ENCODE data around the gene ELOVL7. TPM values are rescaled to one million over a fixed set of nuclear protein-coding genes. Genes with fewer than 3 reads are reported as not detected.

Gene ELOVL7
- 1 to 10 TPM in 1 of 6 experiments, under 1 TPM in 5; 0.19 to 1.2 (median 0.63) TPM for total RNA-seq
- long read RNA-seq: 0 reads

DNA sequence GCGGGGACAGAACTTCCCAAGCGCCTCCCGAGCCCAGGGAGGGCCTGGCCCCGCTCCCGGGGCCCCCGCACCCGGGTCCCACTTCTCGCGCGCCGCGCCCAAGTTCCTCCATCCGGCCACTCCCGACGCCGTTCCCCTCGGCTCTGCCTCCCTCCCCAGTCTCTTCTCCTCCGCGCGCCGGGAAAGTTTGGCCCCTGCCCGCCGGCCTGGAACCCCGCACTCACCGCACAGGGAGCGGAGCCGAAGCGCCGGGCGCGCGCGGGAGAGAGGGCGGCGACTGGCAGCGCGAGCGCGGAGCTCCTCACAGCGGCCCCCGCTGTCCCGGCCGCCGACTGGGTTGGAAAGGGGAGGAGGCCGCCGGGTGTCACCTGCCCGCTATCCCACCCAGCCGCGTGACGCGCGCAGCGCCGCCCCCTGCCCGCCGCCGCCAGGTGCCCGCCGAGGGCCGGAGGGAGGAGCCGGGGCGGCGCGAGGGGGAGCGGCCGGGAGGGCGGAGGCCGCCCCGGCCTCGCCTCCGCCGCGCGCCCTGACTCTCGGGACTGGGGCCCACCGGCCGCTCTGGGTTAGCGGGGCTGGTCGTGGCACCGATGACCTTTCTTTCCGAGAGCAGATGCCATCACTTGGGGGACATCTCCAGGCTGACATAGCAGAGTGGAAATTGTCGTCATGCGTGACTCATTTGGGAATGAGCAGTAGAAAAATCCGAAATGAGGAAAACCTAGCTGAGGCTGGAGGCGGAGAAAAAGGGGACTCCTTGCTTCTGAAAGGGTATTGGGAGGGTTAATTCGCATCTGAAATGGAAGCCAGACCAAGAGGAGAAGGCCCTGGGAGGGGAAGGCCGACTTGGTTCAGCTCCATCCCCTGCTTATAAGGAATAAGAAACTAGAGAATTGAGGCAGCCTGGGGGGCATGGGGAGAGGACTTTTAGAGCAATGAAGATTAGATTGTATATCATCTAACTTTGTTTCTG is at the start of gene ELOVL7:
TSS of gene ELOVL7 (minus strand) at position 334 of the 970 bp plus-strand sequence. CDS start 56,872 bp downstream, outside the sequence.
- peak; percentile 86 to 98 (median 97) for ATAC-seq
- Histone ChIP-seq H3K36me3 (no peaks in the 10 kb centered on the region), H3K27ac (no peak within 1 kb of the TSS), H3K27me3 (no peaks in the 10 kb centered on the region), H3K4me3 (peak within 1 kb of the TSS; percentile 57 to 71 (median 66)), H3K9me3 (no peaks in the 10 kb centered on the region), H3K4me1 (peaks cover 0 to 8% (median 0%) of the 10 kb centered on the region in 4 donors)
- WGBS (ENCODE audit: insufficient coverage, low coverage, low lambda C conversion rate, missing lambda C conversion rate): 7% methylated on average over 6 of the region's 87 CpGs
- TF ChIP-seq, protein P1, sequence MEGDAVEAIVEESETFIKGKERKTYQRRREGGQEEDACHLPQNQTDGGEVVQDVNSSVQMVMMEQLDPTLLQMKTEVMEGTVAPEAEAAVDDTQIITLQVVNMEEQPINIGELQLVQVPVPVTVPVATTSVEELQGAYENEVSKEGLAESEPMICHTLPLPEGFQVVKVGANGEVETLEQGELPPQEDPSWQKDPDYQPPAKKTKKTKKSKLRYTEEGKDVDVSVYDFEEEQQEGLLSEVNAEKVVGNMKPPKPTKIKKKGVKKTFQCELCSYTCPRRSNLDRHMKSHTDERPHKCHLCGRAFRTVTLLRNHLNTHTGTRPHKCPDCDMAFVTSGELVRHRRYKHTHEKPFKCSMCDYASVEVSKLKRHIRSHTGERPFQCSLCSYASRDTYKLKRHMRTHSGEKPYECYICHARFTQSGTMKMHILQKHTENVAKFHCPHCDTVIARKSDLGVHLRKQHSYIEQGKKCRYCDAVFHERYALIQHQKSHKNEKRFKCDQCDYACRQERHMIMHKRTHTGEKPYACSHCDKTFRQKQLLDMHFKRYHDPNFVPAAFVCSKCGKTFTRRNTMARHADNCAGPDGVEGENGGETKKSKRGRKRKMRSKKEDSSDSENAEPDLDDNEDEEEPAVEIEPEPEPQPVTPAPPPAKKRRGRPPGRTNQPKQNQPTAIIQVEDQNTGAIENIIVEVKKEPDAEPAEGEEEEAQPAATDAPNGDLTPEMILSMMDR (IDR thresholded peaks at IDR 0.05): peak; percentile 3 to 53 (median 33)
- TF ChIP-seq POLR2A (IDR thresholded peaks at IDR 0.05): no peak
- intact Hi-C loops (cut with DNase I): no loop called here
- peak; percentile 63 to 83 (median 80) for DNase-seq

DNA sequence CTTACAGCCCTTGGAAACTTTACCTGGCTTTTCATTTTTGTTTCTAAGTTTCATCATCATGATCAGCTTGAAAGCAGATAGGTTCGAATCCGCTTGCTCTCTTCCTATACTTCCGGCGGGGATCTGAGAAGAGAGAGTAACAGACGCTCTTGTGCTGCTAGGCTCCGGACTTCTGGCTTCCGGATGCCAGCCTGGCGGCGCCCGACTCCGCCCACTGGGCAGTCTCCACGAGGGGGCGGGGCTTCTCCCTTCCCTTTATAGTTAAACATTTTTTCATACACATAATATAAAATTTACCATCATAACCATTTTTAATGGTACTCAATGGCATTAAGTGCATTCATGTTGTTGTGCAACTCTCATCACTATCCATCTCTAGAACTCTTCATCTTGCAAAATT is 49.5 kb upstream of the ELOVL7 start:
- ATAC-seq: no peak
- no peaks in the 10 kb centered on the region for H3K27me3 ChIP-seq
- H3K4me3 ChIP-seq: no peak overlapping the region
- WGBS (ENCODE audit: insufficient coverage, low coverage, low lambda C conversion rate, missing lambda C conversion rate): 98% methylated on average over 9 of the region's 13 CpGs
- intact Hi-C loops (cut with DNase I): no loop called here
- no peaks in the 10 kb centered on the region for H3K9me3 ChIP-seq
- H3K4me1 ChIP-seq: no peaks in the 10 kb centered on the region
- no peak overlapping the region for H3K27ac ChIP-seq
- DNase-seq: no peak
- no peaks in the 10 kb centered on the region for H3K36me3 ChIP-seq
- TF ChIP-seq POLR2A (IDR thresholded peaks at IDR 0.05): no peak
- TF ChIP-seq, protein P1 (IDR thresholded peaks at IDR 0.05): no peak

DNA sequence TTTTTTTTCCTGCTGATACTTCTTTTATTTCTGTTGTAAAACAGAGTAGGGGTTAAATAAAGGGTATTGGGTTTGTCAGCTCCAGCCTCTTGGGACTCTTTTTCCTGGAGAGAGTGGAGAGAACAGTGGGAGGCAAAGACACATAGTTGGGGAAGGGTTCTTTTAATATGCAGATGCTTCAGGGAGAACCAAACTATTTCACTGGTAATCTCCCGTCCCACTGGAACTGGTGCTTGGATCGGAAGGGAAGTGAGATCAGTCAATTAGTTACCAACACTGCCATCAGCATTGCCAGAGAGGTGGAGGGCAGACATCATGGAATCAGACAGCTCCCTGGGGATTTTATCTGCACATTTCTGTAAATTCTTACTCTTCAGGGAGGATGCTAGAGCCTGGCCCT is 47.6 kb upstream of the ELOVL7 start:
- ATAC-seq: no peak
- intact Hi-C loops (cut with DNase I): no loop called here
- Histone ChIP-seq H3K27me3 (no peaks in the 10 kb centered on the region), H3K36me3 (no peaks in the 10 kb centered on the region), H3K4me3 (no peak overlapping the region), H3K4me1 (no peaks in the 10 kb centered on the region), H3K9me3 (no peaks in the 10 kb centered on the region), H3K27ac (no peak overlapping the region)
- TF ChIP-seq, protein P1 (IDR thresholded peaks at IDR 0.05): no peak
- TF ChIP-seq POLR2A (IDR thresholded peaks at IDR 0.05): no peak
- DNase-seq: no peak
- whole genome bisulfite sequencing (ENCODE audit: insufficient coverage, low coverage, low lambda C conversion rate, missing lambda C conversion rate): 80% methylated on average over 1 of the region's 2 CpGs

DNA sequence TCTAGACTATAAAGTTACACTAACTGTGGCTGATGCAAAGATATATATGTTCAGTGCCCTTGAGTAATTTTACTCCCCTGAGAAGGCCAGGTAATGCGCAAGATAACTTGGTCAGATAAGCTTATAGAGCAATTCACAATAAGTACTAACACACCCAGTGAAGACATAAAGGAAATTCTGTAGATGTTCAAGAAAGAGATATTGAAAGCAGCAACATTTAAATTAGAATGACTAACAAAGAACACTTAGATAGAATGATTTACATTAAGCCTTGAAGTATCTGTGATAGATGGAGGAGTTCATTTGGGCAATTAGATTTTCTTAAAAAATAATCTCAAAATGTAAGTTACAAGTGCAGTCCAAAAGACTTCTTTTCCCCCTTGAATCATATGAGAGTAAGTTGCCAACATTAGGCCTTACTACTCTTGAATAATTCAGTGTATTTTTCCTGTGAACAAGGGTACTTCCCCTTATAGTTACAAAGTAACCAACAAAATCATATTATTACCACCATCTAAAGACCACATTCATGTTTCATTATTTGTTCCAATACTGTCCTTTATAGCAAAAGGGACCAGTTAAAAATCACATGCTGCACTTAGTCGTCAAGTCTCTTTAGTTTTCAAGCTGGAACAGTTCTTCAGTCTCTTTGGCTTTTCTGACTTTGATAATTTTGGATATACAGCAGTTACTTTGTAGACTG is 44.4 kb upstream of the ELOVL7 start:
- ATAC-seq: no peak
- intact Hi-C loops (cut with DNase I): no loop called here
- Histone ChIP-seq H3K27me3 (no peaks in the 10 kb centered on the region), H3K4me3 (no peak overlapping the region), H3K4me1 (no peaks in the 10 kb centered on the region), H3K27ac (no peak overlapping the region), H3K36me3 (no peaks in the 10 kb centered on the region), H3K9me3 (no peaks in the 10 kb centered on the region)
- TF ChIP-seq, protein P1 (IDR thresholded peaks at IDR 0.05): no peak
- TF ChIP-seq POLR2A (IDR thresholded peaks at IDR 0.05): no peak
- DNase-seq: no peak
- 92% methylated on average over 2 of the region's 2 CpGs for WGBS (ENCODE audit: insufficient coverage, low coverage, low lambda C conversion rate, missing lambda C conversion rate)

All from right lobe of liver (tissue), 6 donors.